Measurements from ENCODE around the gene CCDC178. TPM values are rescaled to one million over a fixed set of nuclear protein-coding genes. Genes with fewer than 3 reads are reported as not detected.

Gene CCDC178
- total RNA-seq, 1 donor from 2014 or later, result not detected

DNA sequence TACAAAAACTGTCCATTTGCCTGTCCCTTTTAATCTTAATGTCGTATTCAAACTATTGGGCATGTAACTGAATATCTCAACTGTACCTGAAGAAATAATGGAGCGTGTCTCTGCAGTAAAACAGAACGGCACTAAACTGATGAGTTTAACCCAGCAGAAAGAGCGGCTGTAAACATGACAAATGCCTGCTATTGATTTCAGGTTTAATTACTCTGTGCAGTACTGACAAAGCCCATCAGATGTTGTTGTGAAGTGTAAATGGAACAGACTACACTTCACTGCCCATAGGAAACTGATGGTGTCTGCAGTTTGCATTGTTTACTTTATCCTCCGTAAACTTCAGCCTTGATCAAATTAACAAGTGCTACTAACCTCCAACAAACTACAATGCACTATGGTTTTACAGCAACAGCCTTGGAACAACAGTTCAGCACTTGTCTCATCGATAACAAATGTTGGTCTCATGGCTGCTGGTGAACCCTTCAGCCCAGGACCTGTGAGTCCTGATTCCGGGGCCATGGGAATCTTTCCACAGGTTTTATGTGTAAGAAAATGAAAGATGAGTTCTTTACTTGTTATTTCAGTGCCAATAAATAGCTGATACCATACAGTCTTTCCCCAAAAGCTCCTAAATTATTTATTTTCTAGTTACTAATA is 316.5 kb downstream of the CCDC178 start:
- TF ChIP-seq, protein P1, sequence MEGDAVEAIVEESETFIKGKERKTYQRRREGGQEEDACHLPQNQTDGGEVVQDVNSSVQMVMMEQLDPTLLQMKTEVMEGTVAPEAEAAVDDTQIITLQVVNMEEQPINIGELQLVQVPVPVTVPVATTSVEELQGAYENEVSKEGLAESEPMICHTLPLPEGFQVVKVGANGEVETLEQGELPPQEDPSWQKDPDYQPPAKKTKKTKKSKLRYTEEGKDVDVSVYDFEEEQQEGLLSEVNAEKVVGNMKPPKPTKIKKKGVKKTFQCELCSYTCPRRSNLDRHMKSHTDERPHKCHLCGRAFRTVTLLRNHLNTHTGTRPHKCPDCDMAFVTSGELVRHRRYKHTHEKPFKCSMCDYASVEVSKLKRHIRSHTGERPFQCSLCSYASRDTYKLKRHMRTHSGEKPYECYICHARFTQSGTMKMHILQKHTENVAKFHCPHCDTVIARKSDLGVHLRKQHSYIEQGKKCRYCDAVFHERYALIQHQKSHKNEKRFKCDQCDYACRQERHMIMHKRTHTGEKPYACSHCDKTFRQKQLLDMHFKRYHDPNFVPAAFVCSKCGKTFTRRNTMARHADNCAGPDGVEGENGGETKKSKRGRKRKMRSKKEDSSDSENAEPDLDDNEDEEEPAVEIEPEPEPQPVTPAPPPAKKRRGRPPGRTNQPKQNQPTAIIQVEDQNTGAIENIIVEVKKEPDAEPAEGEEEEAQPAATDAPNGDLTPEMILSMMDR (IDR thresholded peaks at IDR 0.05), result no peak
- Mint-ChIP-seq H3K27me3 (ENCODE audit: low read depth) (peaks cover 4% of the 10 kb centered on the region), H3K4me3 (ENCODE audit: unreplicated experiment) (no peak overlapping the region), H3K4me1 (ENCODE audit: low read depth) (no peaks in the 10 kb centered on the region), H3K36me3 (ENCODE audit: low read depth) (no peaks in the 10 kb centered on the region), H3K27ac (ENCODE audit: unreplicated experiment) (no peak overlapping the region), H3K9me3 (ENCODE audit: low read depth) (no peaks in the 10 kb centered on the region)
- no peak for DNase-seq (ENCODE audit: low spot score)

- TF ChIP-seq, protein P1 (IDR thresholded peaks at IDR 0.05), result no peak
- Mint-ChIP-seq H3K27ac (ENCODE audit: unreplicated experiment) (no peak overlapping the region), H3K4me3 (ENCODE audit: unreplicated experiment) (no peak overlapping the region), H3K27me3 (ENCODE audit: low read depth) (no peaks in the 10 kb centered on the region), H3K36me3 (ENCODE audit: low read depth) (no peaks in the 10 kb centered on the region), H3K4me1 (ENCODE audit: low read depth) (no peaks in the 10 kb centered on the region), H3K9me3 (ENCODE audit: low read depth) (peaks cover 5% of the 10 kb centered on the region)
- DNase-seq (ENCODE audit: low spot score), result peak; percentile 40
Measured at GRCh38 chr18:33116376-33116775, 324.1 kb downstream of the CCDC178 start.

DNA sequence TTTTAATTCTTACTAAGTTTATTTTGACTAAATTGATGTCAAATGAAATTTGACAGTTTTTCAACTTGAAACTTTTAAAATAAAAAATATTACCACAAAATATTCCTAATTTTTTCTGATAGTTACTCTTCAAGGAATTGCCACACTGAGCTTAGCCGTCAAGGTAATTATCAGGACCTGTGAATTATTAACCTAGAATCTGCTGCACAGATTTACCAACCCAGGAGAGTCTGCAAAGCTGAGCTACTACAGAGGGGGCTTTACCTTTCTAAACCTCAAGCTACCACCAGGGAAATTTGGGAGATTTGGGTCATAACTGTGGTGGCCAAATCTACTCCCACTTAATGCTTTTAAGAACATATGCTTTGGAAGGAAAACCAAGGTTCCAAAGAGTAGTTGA is 324.6 kb downstream of the CCDC178 start:
- TF ChIP-seq, protein P1 (IDR thresholded peaks at IDR 0.05), result no peak

DNA sequence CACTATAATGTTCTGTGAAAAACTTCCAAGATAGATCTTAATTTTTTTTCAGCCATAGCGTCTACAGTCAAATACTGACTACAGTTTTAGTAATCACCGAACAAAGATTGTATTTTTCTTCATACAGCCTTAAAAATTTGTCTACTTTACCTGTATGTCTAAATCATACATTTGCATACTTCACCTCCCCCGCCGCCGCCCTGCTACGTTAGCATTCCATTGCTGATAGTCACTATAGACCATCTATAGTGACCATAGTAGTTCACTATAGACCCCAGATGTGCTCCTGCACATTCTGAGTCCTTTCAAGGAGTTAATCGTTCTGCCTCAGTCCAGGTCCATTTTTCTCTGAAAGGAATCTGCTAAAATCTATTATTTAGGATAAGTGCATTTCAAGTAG is 325.0 kb downstream of the CCDC178 start:
- Mint-ChIP-seq H3K4me1 (ENCODE audit: low read depth) (no peaks in the 10 kb centered on the region), H3K36me3 (ENCODE audit: low read depth) (no peaks in the 10 kb centered on the region), H3K4me3 (ENCODE audit: unreplicated experiment) (no peak overlapping the region), H3K27me3 (ENCODE audit: low read depth) (peaks cover 3% of the 10 kb centered on the region), H3K27ac (ENCODE audit: unreplicated experiment) (no peak overlapping the region), H3K9me3 (ENCODE audit: low read depth) (peaks cover 5% of the 10 kb centered on the region)
- TF ChIP-seq, protein P1 (IDR thresholded peaks at IDR 0.05), result no peak
- DNase-seq (ENCODE audit: low spot score), result no peak

More for the DNA sequence above, 324.6 kb downstream of the CCDC178 start:
- Mint-ChIP-seq H3K36me3 (ENCODE audit: low read depth) (no peaks in the 10 kb centered on the region), H3K27ac (ENCODE audit: unreplicated experiment) (no peak overlapping the region), H3K27me3 (ENCODE audit: low read depth) (no peaks in the 10 kb centered on the region), H3K9me3 (ENCODE audit: low read depth) (peaks cover 5% of the 10 kb centered on the region), H3K4me3 (ENCODE audit: unreplicated experiment) (no peak overlapping the region), H3K4me1 (ENCODE audit: low read depth) (no peaks in the 10 kb centered on the region)
- DNase-seq (ENCODE audit: low spot score), result no peak

DNA sequence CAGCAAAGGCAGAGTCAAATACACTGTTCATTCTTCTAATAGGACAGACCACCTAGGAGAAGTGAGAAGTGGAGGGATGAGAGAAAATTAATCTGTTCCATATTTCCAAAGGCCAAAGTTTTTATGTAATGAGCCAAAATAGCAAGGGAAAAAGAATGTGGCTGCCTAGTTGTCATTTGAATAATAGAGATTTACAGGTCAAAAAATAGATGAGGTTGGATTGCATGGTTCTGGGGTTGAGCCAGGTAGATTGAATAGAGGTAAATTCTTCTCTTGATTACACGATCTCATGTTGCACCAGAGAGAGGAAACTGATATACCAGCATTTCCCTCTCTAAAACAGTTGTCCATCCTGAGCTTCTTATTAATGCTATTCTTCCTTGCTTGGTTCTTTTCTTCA is 325.8 kb downstream of the CCDC178 start:
- no peak overlapping the region for H3K27ac Mint-ChIP-seq (ENCODE audit: unreplicated experiment)
- H3K9me3 Mint-ChIP-seq (ENCODE audit: low read depth), result peaks cover 5% of the 10 kb centered on the region
- no peak overlapping the region for H3K4me3 Mint-ChIP-seq (ENCODE audit: unreplicated experiment)
- TF ChIP-seq, protein P1 (IDR thresholded peaks at IDR 0.05), result no peak
- H3K27me3 Mint-ChIP-seq (ENCODE audit: low read depth), result peaks cover 3% of the 10 kb centered on the region
- H3K36me3 Mint-ChIP-seq (ENCODE audit: low read depth), result no peaks in the 10 kb centered on the region
- no peak for DNase-seq (ENCODE audit: low spot score)
- no peaks in the 10 kb centered on the region for H3K4me1 Mint-ChIP-seq (ENCODE audit: low read depth)
